Testis (tissue), 2 donors: ENCODE results near the gene MAP3K12.

Source experiments
- CTCF ChIP-seq, 3 experiments: fragments of 450-650 bp in 2 of 3; fragments of 200-600 bp in 1 of 3; sonication (generic) in 1 of 3; IDR thresholded peaks; one replicate each; pipeline ENCODE4 v1.5.1; 2016 to 2019; ENCODE audit warnings: antibody characterized with exemption in 3 of 3, mild to moderate bottlenecking in 2 of 3, moderate library complexity in 1 of 3
- POLR2A ChIP-seq: fragments of 450-650 bp; IDR thresholded peaks from one replicate; pipeline ENCODE4 v1.6.1; 2017; ENCODE audit warnings: antibody characterized with exemption, mild to moderate bottlenecking, moderate library complexity

GRCh38 chr12:53476769-53477209 is 22.5 kb downstream of the MAP3K12 start:
- TF ChIP-seq CTCF (IDR thresholded peaks at IDR 0.05) (peak in 1 of 3 experiments; percentile 6), POLR2A (no peak)
